Measurements from ENCODE around the gene RACGAP1. TPM values are rescaled to one million over a fixed set of nuclear protein-coding genes. Genes with fewer than 3 reads are reported as not detected.

Gene RACGAP1
- total RNA-seq, 3 donors from 2014 or later (not counting 1 experiment from before 2014, with no cell fraction given), result 6.1 to 11.6 (median 8.7) TPM

- peaks cover 14 to 23% of the 10 kb centered on the region in 2 donors for H3K4me1 Mint-ChIP-seq
- Histone ChIP-seq H3K4me1 (ENCODE audit: control insufficient read depth, insufficient read depth, low read length) (peaks cover 7% of the 10 kb centered on the region), H3K4me3 (ENCODE audit: low read length) (no peak overlapping the region), H3K27ac (ENCODE audit: low read length) (no peak overlapping the region), H3K9me3 (ENCODE audit: control insufficient read depth, insufficient read depth, low read length) (no peaks in the 10 kb centered on the region), H3K36me3 (ENCODE audit: control insufficient read depth, insufficient read depth, low read length) (no peaks in the 10 kb centered on the region), H3K27me3 (ENCODE audit: control insufficient read depth, insufficient read depth, low read length) (no peaks in the 10 kb centered on the region)
- no peak for DNase-seq
- H3K27me3 Mint-ChIP-seq (ENCODE audit: low read depth in 2 of 2), result peaks cover 12 to 15% of the 10 kb centered on the region in 2 donors
- intact Hi-C loops (cut with micrococcal nuclease), result no loop called here
- H3K36me3 Mint-ChIP-seq, result no peaks in the 10 kb centered on the region
- ATAC-seq, result no peak
- TF ChIP-seq, protein P1, sequence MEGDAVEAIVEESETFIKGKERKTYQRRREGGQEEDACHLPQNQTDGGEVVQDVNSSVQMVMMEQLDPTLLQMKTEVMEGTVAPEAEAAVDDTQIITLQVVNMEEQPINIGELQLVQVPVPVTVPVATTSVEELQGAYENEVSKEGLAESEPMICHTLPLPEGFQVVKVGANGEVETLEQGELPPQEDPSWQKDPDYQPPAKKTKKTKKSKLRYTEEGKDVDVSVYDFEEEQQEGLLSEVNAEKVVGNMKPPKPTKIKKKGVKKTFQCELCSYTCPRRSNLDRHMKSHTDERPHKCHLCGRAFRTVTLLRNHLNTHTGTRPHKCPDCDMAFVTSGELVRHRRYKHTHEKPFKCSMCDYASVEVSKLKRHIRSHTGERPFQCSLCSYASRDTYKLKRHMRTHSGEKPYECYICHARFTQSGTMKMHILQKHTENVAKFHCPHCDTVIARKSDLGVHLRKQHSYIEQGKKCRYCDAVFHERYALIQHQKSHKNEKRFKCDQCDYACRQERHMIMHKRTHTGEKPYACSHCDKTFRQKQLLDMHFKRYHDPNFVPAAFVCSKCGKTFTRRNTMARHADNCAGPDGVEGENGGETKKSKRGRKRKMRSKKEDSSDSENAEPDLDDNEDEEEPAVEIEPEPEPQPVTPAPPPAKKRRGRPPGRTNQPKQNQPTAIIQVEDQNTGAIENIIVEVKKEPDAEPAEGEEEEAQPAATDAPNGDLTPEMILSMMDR (IDR thresholded peaks at IDR 0.05), result no peak
- WGBS (ENCODE audit: insufficient coverage), result 91% methylated on average over 3 of the region's 3 CpGs
- no peaks in the 10 kb centered on the region for H3K9me3 Mint-ChIP-seq
- H3K4me3 Mint-ChIP-seq, result no peak overlapping the region
- peak overlapping the region in 1 of 2 donors; percentile 86 for H3K27ac Mint-ChIP-seq
Observed at GRCh38 chr12:49944718-49945117, 80.6 kb downstream of the RACGAP1 start.

DNA sequence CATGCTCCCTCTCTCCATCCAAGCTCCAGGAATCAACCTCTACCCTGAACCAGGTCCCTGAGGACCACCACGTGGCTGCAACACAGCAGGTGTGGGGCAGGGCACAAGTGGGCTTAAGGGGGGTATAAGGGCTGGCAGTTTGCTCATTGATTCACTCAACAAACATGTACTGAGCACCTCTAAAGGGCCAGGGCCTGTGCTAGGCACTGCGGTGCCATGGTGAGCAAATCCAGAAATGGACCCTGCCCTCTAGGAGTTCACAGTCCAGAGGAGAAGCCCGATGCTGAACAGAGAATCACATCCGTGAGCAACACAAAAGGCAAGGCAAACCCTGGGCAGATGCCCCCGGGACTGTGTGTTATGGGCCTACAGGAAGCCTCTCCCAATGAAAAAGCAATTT lies 81.2 kb downstream of the RACGAP1 start:
- intact Hi-C loops (cut with micrococcal nuclease), result no loop called here
- Mint-ChIP-seq H3K9me3 (no peaks in the 10 kb centered on the region), H3K4me1 (peaks cover 14 to 23% of the 10 kb centered on the region in 2 donors), H3K4me3 (no peak overlapping the region), H3K36me3 (no peaks in the 10 kb centered on the region), H3K27ac (no peak overlapping the region), H3K27me3 (ENCODE audit: low read depth in 2 of 2) (peaks cover 12 to 15% of the 10 kb centered on the region in 2 donors)
- 93% methylated on average over 5 of the region's 5 CpGs for WGBS (ENCODE audit: insufficient coverage)
- H3K36me3 ChIP-seq (ENCODE audit: control insufficient read depth, insufficient read depth, low read length), result no peaks in the 10 kb centered on the region
- peaks cover 7% of the 10 kb centered on the region for H3K4me1 ChIP-seq (ENCODE audit: control insufficient read depth, insufficient read depth, low read length)
- H3K27ac ChIP-seq (ENCODE audit: low read length), result no peak overlapping the region
- ATAC-seq, result no peak
- H3K27me3 ChIP-seq (ENCODE audit: control insufficient read depth, insufficient read depth, low read length), result no peaks in the 10 kb centered on the region
- H3K9me3 ChIP-seq (ENCODE audit: control insufficient read depth, insufficient read depth, low read length), result no peaks in the 10 kb centered on the region
- TF ChIP-seq, protein P1 (IDR thresholded peaks at IDR 0.05), result no peak
- DNase-seq, result no peak
- no peak overlapping the region for H3K4me3 ChIP-seq (ENCODE audit: low read length)

- Histone ChIP-seq H3K4me3 (ENCODE audit: low read length) (no peak overlapping the region), H3K9me3 (ENCODE audit: control insufficient read depth, insufficient read depth, low read length) (no peaks in the 10 kb centered on the region), H3K27ac (ENCODE audit: low read length) (no peak overlapping the region), H3K27me3 (ENCODE audit: control insufficient read depth, insufficient read depth, low read length) (no peaks in the 10 kb centered on the region), H3K4me1 (ENCODE audit: control insufficient read depth, insufficient read depth, low read length) (peaks cover 7% of the 10 kb centered on the region), H3K36me3 (ENCODE audit: control insufficient read depth, insufficient read depth, low read length) (no peaks in the 10 kb centered on the region)
- Mint-ChIP-seq H3K36me3 (no peaks in the 10 kb centered on the region), H3K27ac (no peak overlapping the region), H3K9me3 (no peaks in the 10 kb centered on the region), H3K4me3 (no peak overlapping the region), H3K4me1 (peaks cover 14 to 23% of the 10 kb centered on the region in 2 donors), H3K27me3 (ENCODE audit: low read depth in 2 of 2) (peaks cover 10 to 15% of the 10 kb centered on the region in 2 donors)
- intact Hi-C loops (cut with micrococcal nuclease), result no loop called here
- 96% methylated on average over 1 of the region's 1 CpG for WGBS (ENCODE audit: insufficient coverage)
- TF ChIP-seq, protein P1 (IDR thresholded peaks at IDR 0.05), result no peak
- ATAC-seq (no peak), DNase-seq (no peak)
Observed at GRCh38 chr12:49943625-49943960, 81.7 kb downstream of the RACGAP1 start.

DNA sequence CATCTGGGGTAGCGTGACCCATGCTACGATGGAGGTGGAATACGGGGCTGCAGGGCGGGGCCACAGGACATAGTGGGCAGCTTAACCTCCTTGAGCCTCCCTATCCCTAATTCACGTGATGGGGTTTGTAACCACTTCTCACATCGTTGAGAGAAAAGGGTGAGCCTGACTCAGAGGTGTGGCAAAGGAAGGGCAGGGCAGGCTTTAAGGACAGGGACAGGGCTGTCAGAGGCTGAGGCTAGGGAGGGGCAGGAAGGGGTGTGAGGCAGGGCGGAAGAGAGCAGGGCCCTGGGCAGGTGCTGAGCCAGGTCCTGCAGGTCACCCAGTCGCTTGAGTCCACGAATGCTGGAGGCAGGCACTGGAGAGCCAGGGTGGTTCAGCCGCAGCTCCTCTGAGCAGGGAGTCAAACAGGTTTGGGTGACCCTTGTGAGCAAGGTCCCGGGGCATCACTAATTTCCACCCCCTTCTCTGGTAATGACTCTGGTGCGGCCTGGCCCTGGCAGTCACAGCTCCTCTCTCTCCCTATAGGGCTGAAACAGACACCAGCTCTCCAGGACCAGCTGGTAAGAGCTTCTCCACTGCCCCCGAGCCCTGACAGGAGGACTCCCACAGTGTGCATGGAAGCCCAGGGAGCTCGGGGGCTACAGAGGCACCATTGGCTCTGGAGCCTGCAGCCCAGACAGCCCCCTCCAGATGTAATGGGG lies 82.2 kb downstream of the RACGAP1 start:
- WGBS (ENCODE audit: insufficient coverage), result 79% methylated on average over 14 of the region's 14 CpGs
- peaks cover 14 to 23% of the 10 kb centered on the region in 2 donors for H3K4me1 Mint-ChIP-seq
- no peaks in the 10 kb centered on the region for H3K36me3 ChIP-seq (ENCODE audit: control insufficient read depth, insufficient read depth, low read length)
- intact Hi-C loops (cut with micrococcal nuclease), result no loop called here
- TF ChIP-seq, protein P1 (IDR thresholded peaks at IDR 0.05), result no peak
- no peak overlapping the region for H3K4me3 Mint-ChIP-seq
- H3K9me3 ChIP-seq (ENCODE audit: control insufficient read depth, insufficient read depth, low read length), result no peaks in the 10 kb centered on the region
- H3K27ac ChIP-seq (ENCODE audit: low read length), result no peak overlapping the region
- ATAC-seq (no peak), DNase-seq (no peak)
- peak overlapping the region in 1 of 2 donors; percentile 29 for H3K27ac Mint-ChIP-seq
- H3K27me3 Mint-ChIP-seq (ENCODE audit: low read depth in 2 of 2), result peaks cover 10 to 15% of the 10 kb centered on the region in 2 donors
- no peaks in the 10 kb centered on the region for H3K9me3 Mint-ChIP-seq
- no peak overlapping the region for H3K4me3 ChIP-seq (ENCODE audit: low read length)
- H3K27me3 ChIP-seq (ENCODE audit: control insufficient read depth, insufficient read depth, low read length), result no peaks in the 10 kb centered on the region
- no peaks in the 10 kb centered on the region for H3K36me3 Mint-ChIP-seq
- peaks cover 7% of the 10 kb centered on the region for H3K4me1 ChIP-seq (ENCODE audit: control insufficient read depth, insufficient read depth, low read length)

Measured in natural killer cell (primary cell).